HS-27A (cell line): ENCODE measurements around the gene GSN.

Experiments
- DNase-seq: peaks from one replicate; pipeline ENCODE4 v3.0.0-alpha.2; 2012; ENCODE audit warnings: low read depth, missing footprints

The GSN gene

DNA sequence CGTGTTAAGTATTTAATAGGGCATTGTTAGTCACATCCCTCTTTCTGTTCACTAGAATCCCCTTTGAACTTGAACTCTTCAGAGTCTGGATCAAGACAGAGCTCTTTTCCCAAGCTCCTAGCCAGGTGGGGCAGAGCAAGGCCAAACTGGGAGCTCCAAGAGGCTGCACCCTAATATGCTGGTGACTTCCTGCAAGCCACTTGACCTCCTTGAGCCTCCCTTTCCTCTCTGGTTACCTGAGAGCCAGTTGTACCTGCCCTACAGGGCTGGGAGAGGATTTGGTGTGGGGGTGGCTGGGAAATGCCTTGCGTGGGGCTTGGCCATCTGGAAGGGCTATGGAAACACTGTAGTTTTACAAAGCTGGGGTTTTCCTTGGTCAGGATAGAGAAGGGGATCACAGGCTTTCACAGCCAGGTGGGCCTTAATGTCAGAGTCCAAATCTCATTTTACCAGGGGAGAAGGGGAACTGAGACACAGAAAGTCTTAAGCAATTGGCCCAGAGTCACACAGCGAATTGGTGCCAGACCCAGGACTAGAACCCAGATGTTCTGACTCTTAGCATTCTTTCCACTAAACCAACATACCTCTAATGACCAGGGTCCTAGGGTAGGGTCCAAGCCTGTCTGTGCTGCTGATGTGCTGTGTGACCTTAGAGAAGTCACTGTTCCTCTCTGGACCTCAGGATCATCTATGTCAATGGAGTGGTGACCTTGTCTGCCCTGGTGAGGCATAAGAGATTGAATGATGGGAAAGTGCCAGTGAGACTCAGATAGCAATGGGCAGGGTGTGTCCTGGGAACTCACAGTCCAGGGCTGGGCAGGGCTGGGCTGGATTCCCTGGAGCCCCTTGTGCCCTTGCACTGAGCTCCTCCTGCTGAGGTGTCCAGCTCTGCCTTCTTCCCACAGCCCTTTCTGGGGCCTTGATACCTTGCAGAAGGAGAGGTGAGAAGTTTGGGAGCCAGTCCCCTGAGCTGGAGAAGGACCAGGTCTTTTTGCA lies 35.8 kb downstream of the GSN start:
- no peak for DNase-seq

DNA sequence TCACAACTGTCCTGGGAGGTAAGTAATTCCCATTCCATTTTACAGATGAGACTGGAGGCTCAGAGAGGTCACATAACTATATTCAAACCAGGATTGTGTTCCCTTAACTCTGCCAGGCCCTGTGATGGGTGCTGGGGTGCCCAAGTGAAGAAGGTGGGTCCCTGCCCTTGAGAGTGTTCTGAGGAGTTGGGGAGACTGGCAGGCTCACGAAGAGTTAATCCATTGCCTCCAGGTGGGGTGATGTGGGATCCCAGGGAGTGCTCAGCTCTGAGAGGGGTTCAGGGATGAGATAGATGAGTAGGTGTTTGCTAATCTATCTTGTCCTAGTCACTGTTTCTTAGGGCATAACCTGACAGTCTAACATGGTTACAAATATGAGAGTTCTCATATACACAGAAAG lies 36.7 kb downstream of the GSN start:
- DNase-seq, result no peak

DNA sequence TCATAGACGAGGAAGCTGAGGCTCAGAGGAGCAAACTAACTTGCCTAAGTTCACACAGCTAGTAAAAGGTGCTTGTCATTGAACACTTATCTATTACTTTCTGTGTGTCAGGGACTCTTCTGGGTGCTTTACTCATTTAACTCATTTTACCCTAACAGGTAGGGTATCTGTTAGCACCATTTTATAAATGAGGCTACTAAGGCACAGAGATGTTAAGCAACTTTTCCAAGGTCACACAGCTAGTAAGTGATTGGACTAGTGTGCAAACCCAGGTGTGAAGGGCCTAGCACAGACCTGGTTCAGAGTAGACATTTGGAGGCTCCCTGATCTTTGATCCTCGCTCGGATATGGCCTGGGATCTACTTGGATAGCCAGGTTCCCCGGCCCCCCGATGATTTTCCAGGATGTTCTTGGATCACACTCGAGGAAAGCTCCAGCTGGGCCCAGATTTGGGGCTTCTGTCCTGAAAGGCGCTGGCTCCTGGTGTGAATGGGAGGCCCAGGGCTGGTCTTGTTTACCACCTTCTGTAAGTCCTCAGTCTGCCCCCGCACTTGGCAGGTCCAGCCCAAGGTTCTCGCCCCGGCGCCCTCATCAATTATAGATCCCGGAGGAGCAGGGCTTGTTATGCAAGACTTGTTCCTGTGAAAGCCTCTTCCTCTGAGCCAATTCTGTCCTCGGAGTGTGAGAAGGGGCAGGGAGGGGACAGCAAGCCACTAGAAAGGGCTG lies 37.5 kb downstream of the GSN start:
- no peak for DNase-seq

DNA sequence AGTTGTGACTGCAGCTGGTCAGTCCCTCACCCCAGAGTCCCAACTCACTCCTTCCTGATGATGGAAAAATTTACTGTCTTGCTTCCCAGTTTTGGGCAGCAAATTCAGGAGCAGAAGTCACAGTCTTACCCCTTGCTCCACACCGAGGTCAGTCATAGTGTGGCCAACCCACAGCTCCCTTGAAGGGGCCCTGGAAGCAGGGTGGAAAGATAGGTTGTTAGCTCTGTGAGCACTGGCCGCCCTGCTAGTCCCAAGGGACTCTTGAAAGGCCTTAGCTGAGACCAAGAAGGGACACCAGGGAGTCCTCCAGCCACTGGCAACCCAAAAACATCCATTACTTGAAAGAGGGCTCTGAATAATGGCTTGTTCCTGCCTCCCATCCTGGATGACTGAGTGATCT lies 40.0 kb downstream of the GSN start:
- DNase-seq, result no peak

DNA sequence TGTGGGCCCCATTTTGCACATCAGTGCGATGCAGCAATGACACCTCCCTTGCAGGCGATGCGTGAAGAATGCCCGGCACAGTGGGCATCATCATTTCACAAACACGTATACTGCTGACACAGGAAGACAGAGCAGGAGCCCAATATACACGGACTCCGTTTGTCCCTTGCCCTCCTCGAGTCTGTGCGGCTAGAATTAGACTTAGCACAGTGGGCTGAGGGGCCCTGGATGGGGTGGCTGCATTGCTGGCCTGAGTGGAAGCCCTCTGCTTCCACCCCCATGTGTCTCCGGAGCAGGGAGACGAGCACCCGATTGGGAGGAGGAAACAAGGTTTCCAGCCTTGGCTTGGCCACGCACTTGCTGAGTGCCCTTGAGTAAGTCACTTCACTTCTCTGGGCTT lies 40.8 kb downstream of the GSN start:
- no peak for DNase-seq

DNA sequence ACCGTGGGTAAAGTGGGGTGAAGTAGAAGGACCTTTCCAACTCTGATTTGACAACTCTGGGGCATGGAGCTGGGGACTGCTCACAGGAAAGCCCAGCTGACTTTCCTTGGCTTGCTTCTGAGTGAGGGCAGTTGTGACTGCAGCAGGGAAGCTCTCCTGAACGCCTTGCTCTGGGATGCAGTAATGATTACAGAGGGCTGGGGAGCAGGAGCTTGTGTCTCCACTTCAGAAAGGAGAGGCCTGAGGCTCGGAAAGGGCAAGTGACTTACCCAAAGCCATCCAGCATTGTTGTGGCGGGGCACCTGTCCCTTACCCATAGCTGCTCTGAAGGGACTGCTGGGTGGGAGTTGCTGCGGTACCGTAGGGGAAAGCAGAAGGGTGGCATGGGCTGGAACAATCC lies 41.2 kb downstream of the GSN start:
- DNase-seq, result no peak

DNA sequence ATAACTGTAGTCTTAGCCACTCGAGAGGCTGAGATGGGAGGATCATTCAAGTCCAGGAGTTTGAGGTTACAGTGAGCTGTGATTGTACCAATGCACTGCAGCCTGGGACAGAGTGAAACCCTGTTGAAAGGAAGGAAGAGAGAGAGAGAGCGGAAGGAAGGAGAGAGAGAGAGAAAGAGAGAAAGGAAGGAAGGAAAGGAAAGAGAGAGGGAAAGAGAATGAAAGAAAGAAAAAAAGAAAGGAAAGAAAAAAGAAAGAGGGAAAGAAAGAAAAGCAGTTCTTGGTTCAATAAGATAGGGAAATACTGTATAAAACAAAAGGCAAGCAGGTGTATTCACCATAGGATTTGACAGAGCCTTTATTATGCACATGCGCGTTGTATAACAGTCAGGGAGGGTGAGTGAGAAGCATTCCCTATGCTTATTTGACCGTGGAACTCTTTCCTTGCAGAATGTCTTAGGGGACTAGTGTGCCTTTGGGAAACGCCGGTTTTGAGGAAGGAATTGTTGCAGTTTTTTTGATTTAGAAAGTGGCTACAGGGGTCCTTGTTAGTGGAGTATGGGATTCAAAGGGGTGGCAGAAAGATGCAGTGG lies 42.0 kb downstream of the GSN start:
- DNase-seq, result no peak

DNA sequence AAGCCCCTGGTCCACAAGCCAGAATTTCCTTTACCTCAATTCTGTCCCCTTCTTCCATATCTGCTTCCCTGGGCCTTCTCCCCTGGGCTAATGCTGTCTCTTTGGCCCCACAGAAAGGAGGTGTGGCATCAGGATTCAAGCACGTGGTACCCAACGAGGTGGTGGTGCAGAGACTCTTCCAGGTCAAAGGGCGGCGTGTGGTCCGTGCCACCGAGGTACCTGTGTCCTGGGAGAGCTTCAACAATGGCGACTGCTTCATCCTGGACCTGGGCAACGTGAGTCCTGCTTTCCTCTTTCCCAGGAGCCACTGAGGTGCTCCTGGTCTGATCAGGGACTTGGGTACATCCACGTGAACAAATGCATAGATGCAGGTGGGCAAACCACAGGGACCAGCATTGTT lies 42.6 kb downstream of the GSN start:
- DNase-seq, result no peak

DNA sequence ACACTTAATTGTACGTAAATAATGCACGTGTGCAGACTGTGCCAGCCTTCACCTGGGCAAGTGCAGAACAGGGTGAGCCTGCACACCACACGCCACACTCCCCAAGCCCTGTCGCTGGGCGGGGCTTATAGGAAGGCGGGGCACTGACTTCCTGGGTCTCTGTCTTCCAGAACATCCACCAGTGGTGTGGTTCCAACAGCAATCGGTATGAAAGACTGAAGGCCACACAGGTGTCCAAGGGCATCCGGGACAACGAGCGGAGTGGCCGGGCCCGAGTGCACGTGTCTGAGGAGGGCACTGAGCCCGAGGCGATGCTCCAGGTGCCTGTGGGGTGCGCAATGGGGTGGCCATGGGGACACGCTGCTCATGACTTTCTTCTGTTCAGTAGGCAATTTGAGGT lies 44.2 kb downstream of the GSN start:
- DNase-seq, result no peak

DNA sequence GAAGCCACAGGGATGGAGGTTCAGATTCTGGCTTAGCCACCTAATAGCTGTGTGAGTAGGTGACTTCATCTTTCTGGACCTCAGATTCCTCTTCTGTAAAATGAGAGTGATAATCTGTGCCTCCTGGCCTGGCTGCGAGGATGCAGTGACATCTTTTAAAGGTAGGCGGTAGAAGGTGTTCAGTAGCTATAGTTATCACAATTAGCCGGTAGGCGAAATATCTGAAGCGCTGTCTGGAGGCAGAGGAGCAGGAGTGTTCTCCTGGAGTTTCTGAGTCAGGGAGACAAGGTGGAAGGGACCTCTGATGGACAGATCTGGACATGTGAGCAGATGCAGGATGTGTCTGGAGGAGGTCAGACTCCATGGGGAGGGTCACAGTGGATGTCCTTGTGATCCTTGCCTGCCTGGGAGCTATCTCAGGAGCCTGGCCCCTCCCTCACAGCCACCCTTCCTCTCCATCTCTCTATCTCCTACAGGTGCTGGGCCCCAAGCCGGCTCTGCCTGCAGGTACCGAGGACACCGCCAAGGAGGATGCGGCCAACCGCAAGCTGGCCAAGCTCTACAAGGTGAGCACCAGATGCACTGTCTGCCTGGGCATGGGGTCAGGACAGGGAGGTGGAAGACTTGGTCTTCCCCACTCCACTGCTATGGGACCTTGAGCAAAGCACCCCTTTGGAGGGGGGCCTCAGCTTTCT lies 45.6 kb downstream of the GSN start:
- DNase-seq, result no peak

DNA sequence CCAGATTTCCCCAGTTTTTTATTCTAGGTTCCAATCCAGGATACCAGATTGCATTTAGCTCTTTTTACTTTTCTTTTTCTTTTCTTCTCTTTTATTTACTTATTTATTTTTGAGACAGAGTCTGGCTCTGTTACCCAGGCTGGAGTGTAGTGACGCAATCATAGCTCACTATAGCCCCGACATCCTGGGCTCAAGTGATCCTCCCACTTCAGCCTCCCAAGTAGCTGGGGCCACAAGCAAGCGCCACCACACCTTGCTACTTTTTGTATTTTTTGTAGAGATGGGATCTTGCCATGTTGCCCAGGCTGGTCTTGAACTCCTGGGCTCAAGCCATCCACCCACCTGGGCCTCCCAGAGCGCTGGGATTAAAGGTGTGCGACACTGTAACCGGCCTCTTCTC lies 48.4 kb downstream of the GSN start:
- no peak for DNase-seq

DNA sequence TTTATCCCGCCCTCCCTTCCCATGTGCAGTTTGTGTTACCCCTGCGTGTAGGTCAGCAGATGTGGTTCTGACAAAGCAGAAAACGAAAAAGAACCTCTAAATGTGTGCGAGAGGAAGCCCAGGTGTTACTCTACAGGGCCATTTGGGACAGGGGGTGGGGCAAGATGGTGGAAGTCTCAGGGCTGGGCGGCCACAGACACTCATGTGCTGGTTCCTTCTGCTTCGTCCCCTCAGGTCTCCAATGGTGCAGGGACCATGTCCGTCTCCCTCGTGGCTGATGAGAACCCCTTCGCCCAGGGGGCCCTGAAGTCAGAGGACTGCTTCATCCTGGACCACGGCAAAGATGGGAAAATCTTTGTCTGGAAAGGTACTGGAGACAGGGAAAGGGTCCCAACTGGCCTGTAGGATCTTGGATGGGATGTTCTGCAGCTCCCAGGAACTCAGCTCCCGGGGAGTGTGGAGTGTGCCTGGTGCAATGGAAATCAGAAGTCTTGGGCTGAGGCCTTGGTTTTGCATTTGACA lies 49.0 kb downstream of the GSN start:
- DNase-seq, result no peak

DNA sequence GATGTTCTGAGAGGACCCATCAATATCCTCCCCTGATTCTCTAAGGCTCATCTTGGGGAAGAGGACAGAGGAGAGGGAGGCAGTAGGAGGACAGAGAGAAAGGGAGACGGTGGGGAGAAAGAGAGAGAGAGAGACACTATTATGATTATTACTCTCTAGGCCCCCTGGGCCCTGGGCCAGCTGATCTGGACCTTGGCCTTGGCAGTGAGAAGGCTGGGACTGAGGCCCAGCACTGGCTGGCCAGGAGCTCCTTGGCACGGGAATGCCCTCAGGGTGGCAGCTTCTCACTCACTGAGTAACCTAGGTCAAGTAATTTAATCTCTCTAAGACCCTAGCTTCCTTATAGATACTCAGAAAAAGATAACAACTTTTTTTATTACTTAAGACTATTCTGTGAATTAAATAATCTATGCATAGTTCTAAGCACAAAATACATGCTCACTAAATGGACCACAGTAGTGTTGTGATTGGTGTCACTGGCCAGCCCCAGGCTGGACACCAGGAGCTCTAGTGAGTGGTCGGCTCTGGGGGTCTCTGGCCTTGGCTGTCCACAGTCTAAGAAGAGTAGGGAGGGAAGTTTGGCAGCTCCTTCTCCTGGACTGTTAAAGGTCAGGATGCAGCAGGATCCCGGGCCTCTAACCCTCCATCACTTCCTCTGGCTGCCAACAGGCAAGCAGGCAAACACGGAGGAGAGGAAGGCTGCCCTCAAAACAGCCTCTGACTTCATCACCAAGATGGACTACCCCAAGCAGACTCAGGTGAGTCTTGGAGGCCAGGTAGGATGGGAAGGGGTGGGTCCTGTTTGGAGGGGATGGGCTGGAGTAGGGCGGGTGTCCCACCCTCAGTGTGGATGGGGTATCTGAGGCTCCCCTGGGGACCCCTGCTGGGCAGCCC lies 50.0 kb downstream of the GSN start:
- DNase-seq, result no peak

DNA sequence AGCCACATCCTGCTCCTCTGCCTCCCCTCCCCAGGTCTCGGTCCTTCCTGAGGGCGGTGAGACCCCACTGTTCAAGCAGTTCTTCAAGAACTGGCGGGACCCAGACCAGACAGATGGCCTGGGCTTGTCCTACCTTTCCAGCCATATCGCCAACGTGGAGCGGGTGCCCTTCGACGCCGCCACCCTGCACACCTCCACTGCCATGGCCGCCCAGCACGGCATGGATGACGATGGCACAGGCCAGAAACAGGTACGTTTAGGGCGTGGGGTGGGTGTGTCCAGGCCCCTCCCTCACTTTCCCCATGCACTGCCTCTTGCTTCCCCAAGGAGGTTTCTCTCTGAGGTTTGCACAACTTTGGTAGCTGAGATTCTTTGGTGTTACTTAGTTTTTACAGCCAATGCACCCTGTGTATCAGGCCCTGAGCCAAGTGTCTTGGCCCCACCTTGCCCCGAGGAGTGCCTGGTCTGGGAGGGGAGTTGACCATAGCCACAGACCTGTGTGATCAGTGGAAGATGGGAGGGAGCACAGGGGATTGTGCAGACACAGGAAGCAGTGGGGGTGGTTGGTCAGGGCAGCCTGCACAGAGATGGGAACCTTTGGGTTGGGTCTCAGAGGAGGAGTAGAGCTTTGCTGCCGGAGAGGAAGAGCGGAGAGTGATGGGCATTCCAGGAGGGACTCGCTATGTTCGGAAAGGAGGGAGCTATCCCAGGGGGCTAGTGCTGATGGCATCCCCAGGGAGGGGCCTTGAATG lies 50.8 kb downstream of the GSN start:
- no peak for DNase-seq

DNA sequence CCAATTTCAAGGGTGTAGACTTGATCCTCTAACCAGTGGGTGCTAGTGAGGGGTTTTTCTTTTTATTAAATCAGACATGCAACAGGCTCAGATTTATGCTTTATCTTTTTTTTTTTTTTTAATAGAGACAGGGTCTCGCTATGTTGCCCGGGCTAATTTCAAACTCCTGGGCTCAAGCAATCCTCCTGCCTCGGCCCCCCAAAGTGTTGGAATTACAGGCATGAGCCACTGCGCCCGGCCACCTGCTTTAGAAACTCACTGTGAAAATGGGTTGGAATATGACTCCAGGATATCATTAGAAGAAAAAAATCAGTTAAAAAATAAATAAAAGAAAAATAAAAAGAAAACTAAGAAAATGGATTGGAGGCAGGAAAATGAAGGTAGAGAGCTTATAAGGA lies 51.4 kb downstream of the GSN start:
- no peak for DNase-seq

DNA sequence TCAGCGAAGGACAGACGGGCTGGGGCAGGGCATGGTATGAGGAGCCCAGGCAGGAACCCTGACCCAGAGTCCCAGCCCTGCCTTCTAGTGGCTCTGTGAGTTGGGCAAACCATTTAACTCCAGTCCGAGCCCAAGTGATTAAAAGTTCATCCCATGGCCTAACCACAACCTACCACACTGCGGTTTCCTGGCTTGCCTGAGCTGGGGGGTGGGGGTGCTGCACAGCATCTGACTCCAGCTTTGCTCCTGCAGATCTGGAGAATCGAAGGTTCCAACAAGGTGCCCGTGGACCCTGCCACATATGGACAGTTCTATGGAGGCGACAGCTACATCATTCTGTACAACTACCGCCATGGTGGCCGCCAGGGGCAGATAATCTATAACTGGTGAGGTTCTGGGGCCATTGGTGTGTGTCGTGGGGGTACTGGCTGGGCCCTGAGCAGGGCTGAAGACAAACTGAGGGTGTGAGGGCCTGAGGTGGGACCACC lies 53.1 kb downstream of the GSN start:
- no peak for DNase-seq

DNA sequence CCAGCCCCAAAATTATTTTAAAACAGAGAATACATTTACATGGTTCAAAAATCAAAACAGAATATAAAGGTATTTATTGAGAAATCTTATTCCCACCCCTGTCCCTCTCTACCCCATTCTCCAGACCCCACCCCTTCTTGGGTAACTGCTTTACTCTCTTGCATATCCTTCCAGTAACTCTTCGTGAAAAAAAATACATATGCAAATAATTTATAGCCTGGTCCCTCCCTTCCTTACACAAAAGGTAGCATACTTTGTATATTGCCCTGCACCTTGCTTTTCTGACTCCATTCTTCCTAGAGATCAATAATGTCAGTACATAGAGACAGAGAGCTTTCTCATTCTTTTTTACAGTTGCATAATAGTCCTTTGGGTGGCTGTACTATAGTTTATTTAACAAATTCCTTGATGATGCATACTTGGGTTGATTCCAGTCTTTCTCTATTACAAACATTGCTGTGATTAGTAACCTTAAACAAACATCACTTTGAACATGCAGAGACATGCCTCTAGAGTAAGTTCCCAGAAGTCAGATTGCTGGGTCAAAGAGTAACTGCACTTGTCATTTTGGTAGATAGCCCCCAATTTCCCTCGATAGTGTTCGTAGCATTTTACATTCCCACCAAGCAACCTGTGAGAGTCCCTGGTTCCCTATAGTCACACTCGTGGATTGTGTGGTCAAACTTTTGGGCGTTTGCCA lies 54.2 kb downstream of the GSN start:
- DNase-seq, result peak; percentile 77

DNA sequence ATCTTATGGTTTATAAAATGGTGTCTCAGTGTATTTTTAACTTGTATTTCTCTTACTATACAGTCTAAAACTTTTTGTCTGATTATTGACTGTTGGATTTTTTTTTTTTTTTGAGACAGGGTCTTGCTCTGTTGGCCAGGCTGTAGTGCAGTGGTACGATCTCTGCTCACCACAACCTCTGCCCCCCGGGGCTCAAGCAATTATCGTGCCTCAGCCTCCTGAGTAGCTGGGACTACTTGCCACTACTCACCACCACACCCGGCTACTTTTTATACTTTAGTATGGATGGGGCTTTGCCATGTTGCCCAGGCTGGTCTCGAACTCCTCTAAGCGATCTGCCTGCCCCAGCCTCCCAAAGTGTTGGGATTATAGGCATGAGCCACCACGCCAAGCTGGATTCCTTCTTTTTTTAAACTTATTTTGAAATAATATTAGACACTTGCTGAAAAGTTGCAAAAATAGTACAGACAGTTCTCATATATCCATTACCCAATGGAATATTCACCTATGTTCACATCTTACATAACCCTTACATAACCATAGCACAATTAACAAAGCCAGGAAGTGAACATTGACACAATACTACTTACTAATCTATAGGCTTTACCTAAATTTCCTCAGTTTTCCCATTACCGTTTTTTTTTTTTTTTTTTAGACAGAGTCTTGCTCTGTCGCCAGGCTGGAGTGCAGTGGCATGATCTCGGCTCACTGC lies 54.9 kb downstream of the GSN start:
- DNase-seq, result no peak
